Stimulated activated CD8-positive, alpha-beta memory T cell treated with anti-CD3 and anti-CD28 coated beads, Interleukin-15, amount 100 ng/mL, for 1 hour (primary cell): Measurements from ENCODE around the gene GTF2F1.
"Not testable (repeated sequence)": the region's sequence is repeated elsewhere in the genome, so short reads cannot be mapped to it uniquely, and the experiment has no call there.

Experiments used
- DNase-seq: peaks from one replicate; pipeline ENCODE4 v3.0.0-alpha.2; 2020; ENCODE audit warnings: low read depth

GTF2F1 gene

DNA sequence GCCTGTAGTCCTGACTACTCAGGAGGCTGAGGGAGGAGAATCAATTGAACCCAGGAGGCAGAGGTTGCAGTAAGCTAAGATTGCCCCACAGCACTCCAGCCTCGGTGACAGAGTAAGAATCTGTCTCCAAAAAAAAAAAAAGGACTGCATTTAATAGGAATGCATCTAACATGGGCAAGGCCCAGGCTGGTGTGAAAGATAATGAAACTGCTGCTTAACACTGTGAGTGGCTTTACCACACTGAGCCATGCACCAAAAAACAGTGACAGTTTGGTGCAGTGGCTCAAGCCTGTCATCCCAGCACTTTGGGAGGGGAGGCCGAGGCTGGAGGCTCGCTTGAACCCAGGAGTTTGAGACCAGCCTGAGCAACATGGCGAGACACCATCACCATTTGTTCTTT is 8.6 kb downstream of the GTF2F1 start:
- no peak for DNase-seq

DNA sequence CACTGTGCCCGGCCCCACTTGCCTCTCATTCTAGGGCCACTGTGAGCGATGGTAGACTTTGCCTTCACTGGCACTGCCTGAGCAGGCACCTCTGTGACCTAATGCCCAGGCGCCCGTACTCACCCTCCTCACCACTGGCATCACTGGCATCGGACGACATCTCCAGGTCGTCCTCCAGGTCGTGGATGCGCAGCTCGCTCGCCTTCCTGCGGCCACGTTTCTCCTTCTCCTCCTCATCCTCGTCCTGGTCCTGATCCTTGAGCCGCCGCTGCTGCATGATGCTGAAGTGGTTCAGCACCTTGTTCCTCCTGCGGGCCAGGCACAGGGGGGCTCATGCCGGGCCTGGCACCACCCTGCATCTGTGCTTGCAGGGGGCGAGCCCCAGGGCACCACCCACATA is 9.8 kb downstream of the GTF2F1 start:
- no peak for DNase-seq

DNA sequence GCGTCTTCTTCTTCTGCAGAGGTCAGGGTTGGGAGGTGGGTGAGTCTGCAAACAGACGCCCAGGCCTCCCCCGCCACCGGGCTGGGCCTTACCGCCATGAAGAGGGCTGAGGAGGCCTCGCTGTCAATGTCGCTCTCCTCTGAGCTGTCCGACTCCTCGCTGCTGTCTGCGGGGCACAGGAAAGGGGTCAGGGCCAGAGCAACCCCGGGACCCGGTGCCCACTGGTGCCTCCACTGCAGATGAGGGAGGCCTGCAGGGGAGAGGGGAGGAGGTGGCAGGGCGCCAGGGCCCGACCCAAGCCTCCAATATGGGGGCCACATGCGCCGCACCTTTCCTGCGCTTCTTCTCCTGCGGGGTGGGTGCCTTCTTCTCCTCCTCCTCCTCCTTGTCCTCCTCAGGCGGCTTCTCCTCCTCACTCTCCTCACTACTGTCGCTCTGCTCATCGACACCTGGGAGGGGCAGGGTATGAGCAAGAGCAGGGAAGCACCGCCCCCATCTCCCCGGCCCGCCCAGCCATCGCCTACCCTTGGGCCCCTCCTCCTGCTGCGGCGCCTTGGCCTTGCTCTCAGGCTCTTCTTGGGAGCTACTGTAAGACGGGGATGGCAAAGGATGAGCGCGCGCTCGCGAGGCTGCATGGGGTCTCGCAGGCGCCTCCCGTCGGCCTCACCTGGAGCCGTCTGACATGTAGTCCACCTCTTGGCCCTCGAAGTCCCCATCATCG is 11.8 kb downstream of the GTF2F1 start:
- DNase-seq: no peak

DNA sequence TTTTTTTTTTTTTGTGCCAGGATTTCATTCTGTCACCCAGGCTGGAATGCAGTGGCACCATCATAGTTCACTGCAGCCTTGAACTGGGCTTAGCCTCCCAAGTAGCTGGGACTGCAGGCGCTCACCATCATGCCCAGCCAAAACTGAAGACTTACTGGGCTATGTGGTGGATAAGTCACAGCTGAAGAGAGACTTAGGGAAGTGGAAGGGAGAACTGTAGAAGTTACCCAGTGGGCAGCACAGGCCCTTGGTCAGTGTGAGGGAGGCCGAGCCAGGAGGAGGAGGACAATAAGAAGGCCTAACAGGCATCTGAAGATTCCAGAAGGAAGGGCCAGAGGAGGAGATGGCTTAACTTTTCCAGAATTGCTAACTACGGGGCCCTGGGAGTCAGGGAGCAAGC is 13.2 kb downstream of the GTF2F1 start:
- no peak for DNase-seq

DNA sequence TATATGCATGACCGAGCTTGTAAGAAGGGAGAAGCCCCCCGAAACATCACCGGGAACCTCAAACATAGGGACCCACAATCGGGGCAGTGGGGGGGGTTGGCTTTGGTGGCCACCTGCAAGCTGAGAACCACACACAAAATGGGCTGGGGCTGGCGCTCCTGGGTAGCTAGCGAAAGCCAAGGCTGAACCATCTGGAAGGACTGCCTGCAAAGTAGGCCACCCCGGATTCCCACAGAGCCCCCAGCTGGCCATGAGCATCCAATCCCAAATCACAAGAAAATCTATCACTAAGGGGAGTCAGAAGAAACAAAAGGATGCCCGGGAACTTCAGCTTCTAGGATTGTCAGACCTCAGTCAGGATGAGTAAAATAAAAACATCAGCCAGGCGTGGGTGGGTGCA is 14.5 kb downstream of the GTF2F1 start:
- no peak for DNase-seq

DNA sequence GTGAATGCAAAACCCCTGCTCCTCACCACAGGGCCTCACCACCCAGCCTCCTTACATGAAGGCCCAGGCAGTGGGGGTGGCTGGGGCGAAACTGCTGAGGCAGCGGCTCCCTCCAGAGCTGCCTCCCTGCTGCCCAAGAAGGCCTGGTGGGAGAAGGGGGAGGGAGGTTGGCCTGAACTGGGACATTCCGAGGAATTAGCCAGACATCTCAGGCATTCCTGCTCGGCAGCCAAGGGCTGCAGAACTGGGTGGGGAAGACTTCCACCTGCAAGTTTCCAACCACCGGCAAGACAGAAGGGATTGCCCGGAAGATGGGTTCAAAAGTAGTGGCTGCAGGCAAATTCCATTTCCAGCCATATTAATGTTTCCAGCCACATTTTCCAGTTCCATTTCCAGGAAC is 14.9 kb downstream of the GTF2F1 start:
- DNase-seq: no peak

DNA sequence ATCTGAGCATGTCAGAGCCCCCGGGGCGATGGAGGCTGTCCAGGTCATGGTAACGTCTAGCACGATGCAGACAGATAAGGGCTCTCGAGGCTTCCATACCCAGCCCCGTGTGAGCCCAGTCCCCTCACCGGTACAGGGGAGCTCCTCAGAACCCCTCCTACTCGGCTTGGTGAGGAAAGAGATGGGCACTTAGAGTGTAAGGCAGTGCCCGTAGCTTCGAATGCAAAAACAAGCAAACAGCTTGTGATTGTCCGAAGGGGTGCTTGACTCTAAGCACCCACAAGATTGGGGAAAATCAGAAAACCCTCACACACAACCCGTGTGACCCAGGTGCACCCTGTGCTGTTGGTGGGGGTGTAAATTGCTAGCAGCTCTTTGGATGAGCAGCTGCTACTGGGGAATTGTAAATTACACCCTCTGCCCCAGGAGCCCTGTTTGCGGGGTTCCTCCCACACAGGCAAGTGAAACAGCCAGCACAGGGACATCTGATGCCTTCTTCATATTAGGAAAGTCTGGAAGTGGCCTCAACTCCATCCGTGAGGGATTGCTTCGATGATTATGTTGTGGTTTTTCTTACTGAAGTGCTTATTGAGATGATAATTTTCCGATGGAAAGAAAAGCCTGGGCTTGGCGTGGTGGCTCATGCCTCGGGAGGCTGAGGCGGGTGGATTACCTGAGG is 16.3 kb downstream of the GTF2F1 start:
- DNase-seq: no peak

DNA sequence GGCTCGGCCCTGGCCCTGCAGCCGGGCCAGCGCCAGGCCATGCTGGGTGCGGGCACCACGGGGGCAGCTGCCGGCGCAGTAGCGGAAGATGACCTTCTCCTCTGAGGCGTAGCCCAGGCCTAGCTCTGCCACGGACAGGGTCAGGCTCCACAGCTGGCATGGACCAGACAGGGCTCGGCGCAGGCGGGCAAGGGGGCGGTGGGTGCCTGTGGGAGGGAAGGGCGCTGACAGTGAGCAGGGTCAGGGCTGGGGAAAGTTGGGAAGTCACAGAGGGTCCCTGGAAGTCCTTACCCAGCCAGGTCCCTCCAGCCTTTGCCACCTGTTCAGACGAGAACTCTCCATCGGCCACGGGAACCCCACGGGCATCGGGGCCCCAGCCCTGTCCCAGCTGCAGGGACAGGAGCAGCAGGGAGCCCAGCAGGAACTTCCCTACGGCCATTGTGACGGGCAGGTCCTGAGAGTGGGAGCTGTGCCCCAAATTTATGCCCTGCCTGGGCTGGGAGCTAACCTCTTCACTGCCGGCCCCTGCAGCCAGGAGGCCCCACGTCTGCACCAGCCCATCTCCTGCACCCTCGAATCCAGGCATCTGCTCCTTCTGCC is 17.5 kb downstream of the GTF2F1 start, which contains the start of gene PSPN:
TSS of gene PSPN (minus strand) at position 523 of the 600 bp plus-strand sequence. CDS start at position 439, 84 bp downstream.
- DNase-seq: no peak

DNA sequence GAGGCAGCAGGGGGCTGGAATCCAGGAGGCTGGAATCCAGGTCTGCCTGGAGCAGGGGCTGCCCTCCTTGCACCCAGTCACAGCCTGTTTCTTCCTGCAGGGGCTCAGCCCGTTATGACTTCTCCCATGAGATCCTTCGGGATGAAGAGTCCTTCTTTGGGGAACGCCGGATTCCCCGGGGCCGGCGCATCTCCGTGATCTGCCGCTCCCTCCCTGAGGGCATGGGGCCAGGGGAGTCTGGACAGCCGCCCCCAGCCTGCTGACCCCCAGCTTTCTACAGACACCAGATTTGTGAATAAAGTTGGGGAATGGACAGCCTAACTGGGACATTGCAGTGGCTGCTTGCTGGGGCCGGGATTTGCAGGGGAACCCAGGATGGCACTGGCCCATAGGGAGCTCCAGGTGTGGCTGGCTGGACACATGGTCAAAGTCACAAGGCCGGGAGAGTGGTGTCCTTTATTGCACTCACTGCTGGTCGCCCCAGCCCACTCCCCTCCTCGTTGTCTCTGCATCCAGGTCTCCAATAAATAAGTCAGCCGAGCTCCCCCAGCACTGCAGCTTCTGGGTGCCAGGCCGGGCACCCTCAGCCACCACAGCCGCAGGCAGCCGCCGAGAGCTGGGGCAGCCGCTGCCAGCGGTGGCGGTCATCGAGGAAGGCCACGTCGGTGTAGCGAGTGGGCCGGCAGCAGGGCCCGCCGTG is 18.1 kb downstream of the GTF2F1 start:
- DNase-seq: no peak

DNA sequence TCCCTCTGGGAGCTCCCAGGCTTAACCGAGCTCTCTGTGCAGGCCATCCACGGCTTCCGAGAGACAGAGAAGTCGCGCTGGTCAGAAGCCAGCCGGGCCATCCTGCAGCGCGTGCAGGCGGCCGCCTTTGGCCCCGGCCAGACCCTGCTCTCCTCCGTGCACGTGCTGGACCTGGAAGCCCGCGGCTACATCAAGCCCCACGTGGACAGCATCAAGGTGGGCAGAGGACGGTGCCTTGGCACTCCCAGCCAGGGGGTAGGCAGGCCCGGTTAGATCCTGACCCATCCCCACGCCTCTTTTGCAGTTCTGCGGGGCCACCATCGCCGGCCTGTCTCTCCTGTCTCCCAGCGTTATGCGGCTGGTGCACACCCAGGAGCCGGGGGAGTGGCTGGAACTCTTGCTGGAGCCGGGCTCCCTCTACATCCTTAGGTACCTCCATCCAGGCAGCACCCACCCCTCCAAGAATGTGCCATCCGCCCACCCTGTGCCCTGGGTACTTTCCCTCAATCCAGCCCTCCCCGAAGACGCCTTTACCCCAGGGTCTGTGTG is 18.7 kb downstream of the GTF2F1 start:
- DNase-seq: no peak

DNA sequence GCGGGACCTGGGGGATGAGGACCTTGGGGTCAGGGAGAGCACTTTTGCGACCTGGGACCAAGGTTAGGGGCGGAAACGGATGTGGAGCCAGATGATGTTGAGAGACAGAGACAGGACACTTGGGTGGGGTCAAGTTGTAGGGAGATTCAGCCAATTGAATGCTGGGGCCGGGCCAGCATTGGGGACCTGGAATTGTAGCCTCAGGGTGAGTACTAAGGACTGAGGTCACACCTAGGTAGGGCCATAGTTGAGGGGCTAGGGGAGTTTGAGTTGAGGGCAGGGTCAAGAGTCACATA is 19.2 kb downstream of the GTF2F1 start:
- no peak for DNase-seq

DNA sequence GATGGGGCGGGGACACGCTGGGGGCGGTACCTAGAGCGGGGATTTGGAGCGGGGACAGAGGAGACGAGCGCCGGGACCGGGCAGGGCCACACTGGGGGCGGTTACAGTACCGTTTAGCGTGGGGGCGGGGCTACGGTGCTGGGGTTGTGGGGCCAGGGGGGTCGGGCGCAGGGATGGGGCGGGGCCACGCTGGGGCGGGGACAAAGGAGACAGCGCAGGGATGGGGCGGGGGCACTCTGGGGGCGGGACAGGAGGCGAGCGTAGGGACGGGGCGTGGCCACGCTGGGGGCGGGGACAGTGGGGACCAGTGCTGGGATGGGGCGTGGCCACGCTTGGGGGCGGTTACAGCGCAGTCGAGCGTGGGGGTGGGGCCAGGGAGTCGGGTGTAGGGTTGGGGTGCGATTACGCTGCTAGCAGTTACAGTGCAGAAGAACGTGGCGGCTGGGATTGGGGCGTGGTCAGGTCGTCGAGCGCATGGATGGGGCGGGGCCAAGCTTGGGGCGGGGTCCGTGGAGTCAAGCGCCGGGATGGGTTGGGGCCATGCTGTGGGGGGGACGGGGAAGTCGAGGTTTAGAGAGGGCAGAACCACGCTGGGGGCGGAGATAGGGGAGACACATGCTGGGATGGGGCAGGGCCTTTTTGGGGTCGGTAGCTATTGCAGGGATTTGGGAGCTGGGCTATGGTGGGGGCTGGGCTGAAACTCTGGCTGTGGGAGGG is 19.7 kb downstream of the GTF2F1 start:
- peak; percentile 97 for DNase-seq

DNA sequence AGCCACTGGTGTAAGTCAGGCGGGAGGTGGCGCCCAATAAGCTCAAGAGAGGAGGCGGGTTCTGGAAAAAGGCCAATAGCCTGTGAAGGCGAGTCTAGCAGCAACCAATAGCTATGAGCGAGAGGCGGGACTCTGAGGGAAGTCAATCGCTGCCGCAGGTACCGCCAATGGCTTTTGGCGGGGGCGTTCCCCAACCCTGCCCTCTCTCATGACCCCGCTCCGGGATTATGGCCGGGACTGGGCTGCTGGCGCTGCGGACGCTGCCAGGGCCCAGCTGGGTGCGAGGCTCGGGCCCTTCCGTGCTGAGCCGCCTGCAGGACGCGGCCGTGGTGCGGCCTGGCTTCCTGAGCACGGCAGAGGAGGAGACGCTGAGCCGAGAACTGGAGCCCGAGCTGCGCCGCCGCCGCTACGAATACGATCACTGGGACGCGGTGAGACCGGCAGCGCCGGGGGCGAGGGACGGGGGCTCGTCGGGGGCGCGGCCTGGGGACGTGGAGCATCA is 20.3 kb downstream of the GTF2F1 start, which contains the start of gene ALKBH7:
TSS of gene ALKBH7 (plus strand) at position 201 of the 502 bp plus-strand sequence. CDS start at position 228, 27 bp downstream.
- peak; percentile 91 for DNase-seq

DNA sequence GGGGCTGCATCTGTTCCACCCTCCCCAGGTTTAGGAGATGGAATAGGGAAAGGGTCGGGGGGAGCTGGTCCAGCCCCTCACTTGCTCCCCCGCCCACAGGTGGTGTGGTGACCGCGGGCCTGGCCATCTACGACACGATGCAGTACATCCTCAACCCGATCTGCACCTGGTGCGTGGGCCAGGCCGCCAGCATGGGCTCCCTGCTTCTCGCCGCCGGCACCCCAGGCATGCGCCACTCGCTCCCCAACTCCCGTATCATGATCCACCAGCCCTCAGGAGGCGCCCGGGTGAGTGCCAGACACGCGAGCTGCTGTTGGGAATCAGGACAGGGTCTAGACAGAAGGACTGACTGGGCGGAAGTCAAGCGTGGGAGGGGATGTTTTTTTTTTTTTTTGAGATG is 28.6 kb downstream of the GTF2F1 start:
- no peak for DNase-seq

DNA sequence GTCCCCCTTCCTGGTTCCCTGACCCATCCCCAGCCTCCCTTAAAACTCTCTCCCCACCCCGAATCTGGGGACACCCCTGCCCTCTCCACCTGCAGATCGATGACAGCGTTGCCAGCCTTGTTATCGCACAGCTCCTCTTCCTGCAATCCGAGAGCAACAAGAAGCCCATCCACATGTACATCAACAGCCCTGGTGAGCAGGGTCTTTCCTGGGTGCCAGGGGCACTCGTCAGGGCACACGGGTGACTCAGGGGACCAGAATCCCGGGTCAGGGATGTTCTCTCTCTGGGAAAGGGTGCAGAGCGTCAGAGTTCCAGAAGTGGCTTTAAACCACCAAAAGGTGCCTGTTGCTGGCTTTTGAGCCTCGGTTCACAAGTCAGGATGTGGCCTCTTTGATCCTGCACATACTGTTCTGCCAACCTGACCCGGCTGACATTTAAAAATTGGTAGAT is 30.6 kb downstream of the GTF2F1 start:
- no peak for DNase-seq

DNA sequence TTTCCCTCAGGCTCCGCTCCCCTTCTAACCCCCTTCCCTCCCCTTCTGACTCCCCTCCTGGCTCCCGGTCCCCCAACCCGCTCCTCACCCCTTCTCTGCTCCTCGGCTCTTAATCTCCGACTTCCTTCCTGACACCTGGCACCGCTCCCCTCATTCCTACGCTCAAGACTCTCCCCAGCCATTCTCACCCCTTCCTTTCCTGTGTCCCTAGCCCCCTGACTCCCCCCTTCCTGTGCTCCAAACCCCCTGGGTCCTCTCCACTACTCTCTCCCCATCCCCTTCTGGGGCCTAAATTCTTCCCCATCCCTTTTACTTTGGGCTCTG is 31.0 kb downstream of the GTF2F1 start:
- DNase-seq: no peak

DNA sequence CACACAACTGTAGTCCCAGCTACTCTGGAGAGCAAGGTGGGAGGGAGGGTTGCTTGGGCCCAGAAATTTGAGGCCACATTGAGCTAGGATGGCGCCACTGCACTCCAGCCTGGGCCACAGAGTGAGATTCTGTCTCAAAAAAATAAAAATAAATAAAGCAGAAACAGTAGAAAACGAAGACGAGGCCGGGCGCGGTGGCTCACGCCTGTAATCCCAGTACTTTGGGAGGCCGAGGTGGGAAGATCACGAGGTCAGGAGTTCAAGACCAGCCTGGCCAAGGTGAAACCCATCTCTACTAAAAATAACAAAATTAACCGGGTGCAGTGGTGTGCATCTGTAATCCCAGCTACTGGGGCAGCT is 32.1 kb downstream of the GTF2F1 start:
- DNase-seq: not testable (repeated sequence)

DNA sequence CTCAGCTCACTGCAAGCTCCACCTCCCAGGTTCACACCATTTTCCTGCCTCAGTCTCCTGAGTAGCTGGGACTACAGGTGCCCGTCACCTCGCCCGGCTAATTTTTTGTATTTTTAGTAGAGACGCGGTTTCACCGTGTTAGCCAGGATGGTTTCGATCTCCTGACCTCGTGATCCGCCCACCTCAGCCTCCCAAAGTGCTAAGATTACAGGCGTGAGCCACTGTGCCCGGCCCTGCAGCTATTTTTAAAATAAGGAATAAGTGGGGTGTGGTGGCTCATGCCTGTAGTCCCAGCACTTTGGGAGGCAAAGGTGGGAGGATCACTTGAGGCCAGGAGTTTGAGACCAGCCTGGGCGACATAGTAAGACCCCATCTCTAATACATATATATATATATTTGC is 32.5 kb downstream of the GTF2F1 start:
- DNase-seq: not testable (repeated sequence)

DNA sequence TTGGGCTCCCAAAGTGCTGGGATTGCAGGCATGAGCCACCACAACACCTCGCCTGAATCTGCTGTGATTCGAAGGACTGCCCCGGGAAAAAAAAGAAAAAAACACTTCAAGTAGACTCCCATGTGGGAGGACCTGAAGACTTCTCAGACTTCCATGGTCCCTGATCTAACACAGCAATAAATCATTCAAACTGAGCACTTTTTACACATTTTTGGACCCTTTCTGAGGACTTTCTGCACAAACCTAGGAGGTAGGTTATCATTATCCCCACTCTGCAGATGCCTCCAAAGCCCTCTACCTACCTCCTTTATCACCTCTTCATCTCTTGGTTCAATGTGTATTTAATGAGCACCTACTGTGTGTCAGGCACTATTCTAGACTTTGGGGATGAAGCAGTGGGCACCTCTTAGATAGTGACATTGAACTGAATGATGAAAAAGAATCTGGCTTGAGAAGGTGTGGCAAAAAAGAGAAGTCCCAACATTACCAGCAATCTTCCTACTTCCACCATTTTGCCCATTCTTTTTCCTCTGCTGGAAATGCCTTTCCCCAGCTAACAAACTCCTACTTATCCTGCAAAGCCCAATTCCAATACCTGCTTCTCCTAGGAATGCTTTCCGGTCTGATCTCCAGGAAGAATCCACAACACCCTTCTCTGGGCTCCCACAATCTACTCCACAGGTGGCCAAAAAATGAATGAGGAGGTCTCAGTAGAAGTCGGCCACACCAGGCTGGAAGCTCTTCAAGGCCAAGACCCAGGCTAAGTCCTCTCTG is 33.2 kb downstream of the GTF2F1 start:
- no peak for DNase-seq

DNA sequence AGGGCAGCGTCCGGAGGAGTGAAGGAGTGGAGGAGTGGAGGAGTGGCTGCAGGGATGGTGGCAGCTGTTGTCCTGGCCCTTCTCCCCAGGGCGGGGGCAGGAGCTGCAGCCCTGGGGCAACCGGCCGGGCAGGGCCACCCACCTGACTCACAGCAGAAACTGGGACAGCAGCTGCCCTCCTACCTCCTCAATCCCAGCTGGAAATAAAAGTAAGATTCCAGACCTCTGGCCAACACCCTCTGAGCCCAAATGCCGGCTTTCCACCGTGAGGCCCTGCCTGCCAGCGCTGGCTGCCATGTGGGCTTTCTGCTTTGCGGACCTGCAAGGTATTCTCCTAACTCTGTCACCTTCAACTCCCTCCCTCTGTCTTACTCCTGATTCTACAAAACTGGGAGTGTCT is 35.0 kb downstream of the GTF2F1 start:
- no peak for DNase-seq

DNA sequence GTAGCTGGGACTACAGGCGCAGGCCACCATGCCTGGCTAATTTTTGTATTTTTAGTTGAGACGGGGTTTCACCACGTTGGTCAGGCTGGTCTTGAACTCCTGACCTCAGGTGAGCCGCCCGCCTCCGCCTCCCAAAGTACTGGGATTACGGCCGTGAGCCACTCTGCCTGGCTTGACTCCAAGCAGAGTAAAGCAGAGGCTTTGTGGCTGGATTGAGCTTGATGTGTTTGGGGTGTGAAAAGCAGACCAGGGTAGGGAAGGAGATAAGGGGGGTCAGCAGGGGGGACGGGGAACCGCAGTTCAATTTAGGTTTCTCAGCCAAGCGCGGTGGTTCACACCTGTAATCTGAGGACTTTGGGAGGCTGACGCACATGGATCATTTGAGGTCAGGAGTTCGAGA is 35.8 kb downstream of the GTF2F1 start:
- DNase-seq: no peak
